ENCODE results near the gene LFNG.

LFNG gene

DNA sequence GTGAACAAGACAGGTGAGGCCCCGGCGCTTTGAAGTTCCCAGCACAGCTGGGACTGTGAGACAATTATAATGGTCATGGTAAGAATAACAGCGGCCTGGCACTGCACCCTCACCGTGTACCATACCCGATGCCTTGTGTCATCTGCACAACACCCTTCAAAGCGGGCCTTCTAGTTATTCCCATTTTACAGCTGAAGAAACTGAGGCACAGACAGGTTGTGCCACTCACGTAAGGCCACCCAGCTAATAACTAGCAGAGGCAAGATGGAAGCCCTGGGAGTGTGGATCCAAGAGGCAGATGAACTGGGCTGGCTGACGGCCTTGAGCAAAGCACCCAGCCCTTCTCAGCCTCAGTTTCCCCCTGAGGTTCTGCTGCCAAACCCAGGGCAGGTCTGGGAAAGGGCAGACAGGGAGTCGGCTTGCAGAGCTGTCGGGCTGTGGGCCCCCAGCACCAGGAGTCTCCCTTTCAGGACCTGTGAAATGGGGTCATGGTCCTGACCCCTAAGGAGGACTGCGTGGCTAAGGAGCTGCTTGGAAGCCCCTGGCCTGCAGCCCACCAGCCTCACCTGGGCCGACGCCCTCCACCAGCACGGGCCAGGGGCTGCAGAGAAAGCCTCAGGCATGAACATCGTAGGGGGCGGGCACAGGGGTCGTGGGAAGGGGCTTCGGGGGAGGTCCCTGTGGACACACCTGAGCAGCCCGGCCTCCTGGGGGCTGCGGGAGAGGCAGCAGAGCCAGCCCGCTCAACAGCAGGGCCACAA lies 15.3 kb upstream of the LFNG start:
- TF ChIP-seq NFRKB (IDR thresholded peaks at IDR 0.05) (no peak), SP1 (IDR thresholded peaks at IDR 0.05) (no peak), FOXA1 (IDR thresholded peaks at IDR 0.05) (no peak), SUZ12 (IDR thresholded peaks at IDR 0.05) (no peak), L3MBTL2 (conservative IDR thresholded peaks at IDR 0.05) (no peak), FOXK2 (IDR thresholded peaks at IDR 0.05) (no peak), ZNF384 (IDR thresholded peaks at IDR 0.05) (no peak), ELF4 (IDR thresholded peaks at IDR 0.05) (no peak), TARDBP (IDR thresholded peaks at IDR 0.05) (no peak)
- DNase-seq (ENCODE audit: extremely low spot score): no peak
- CTCF ChIA-PET: no interaction called here
- POLR2A ChIA-PET: no interaction called here

DNA sequence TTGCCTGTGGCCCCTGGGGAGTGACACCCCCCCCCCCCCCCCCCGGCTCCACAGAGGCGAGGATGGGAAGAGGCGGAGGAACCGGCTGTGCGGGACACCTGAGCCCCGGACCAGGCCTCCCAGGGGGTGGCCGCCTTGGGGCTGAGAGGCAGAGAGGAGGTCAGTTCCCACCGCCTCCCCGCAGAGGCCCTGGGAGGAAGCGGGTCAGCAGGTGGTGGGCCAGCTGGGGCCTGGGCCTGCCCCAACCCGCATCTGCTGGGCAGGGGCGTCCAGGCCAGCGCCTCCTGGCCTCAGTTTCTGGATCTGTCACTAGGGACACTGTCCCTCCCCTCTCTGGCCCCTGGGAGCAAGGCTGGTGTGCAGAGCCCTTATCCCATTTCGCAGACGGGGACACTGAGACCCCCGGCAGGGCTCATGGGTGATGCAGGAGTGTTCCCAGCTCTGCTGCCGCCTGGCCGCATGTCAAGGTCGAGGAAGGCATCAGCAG lies 14.6 kb upstream of the LFNG start:
- TF ChIP-seq HDGF (IDR thresholded peaks at IDR 0.05; ENCODE audit: borderline replicate concordance): no peak
- no peak for TF ChIP-seq FOXM1 (IDR thresholded peaks at IDR 0.05; ENCODE audit: borderline replicate concordance)
- TF ChIP-seq CTBP1 (IDR thresholded peaks at IDR 0.05; ENCODE audit: borderline replicate concordance): no peak
- TF ChIP-seq ELF4 (IDR thresholded peaks at IDR 0.05): no peak
- no peak for TF ChIP-seq FOXA1 (IDR thresholded peaks at IDR 0.05)
- TF ChIP-seq L3MBTL2 (conservative IDR thresholded peaks at IDR 0.05): no peak
- TF ChIP-seq SP1 (IDR thresholded peaks at IDR 0.05): no peak
- TF ChIP-seq FOXK2 (IDR thresholded peaks at IDR 0.05): no peak
- no peak for DNase-seq (ENCODE audit: extremely low spot score)
- ChIA-PET CTCF (no interaction called here), POLR2A (no interaction called here)

DNA sequence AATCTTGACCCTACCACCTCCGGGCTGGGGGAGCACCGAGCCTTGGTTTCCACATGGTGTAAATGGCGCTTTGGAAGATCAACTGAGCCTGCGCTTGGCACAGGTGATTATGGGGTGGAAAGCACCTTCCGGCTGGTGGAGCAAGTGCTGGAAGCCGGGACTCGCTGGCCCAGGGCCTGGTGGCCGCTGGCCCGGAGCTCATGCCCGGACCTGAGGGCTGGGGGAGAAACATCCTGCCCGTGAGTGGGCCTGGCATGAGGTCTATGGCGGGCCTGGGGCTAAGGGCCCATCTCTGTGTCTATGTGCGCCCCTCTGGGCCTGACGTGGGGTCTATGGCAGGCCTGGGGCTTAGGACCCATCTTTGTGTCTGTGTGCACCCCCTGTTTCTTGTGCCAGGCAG lies 14.2 kb upstream of the LFNG start:
- no peak for DNase-seq (ENCODE audit: extremely low spot score)

DNA sequence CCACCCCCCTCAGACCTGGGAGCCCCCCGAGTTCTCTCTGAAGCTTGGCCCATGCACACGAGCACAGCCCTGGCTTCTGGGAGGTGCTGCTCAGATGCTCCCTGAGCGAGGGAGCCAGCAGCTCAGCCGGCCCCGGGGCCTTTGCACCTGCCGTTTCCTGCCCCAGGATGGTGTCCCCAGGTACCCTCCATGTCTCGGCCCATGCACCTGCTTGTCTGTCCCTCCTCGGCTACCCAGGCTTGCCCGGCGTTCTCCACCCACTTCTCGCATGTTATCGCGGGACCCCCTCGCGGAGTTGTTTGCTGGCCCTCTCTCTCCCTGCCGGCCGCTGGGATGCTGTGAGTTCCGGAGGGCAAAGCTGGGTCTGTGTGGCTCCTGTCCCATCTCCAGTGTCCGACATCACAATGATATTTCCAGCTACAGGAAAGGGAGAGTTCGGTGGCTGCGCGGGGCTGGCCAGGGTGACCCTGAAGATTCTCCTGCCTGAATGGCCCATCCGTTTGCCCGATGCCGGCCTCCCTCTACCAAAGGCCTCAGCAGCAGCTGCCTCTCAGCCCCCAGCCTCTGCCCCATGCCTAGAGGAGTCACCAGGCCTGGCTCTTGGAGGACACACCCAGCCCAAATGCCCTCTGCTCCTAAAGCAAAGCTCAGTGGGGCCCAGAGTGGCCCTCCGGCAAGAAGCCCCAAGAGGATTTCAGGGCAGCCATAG lies 12.2 kb upstream of the LFNG start:
- no peak for DNase-seq (ENCODE audit: extremely low spot score)
- ChIA-PET POLR2A (no interaction called here), CTCF (no interaction called here)

More for the DNA sequence above, 14.2 kb upstream of the LFNG start:
- TF ChIP-seq FOXA1 (IDR thresholded peaks at IDR 0.05) (no peak), BHLHE40 (IDR thresholded peaks at IDR 0.05; ENCODE audit: borderline replicate concordance) (no peak), ELF4 (IDR thresholded peaks at IDR 0.05) (no peak), ZNF384 (IDR thresholded peaks at IDR 0.05) (no peak)
- TF ChIP-seq, protein P1, sequence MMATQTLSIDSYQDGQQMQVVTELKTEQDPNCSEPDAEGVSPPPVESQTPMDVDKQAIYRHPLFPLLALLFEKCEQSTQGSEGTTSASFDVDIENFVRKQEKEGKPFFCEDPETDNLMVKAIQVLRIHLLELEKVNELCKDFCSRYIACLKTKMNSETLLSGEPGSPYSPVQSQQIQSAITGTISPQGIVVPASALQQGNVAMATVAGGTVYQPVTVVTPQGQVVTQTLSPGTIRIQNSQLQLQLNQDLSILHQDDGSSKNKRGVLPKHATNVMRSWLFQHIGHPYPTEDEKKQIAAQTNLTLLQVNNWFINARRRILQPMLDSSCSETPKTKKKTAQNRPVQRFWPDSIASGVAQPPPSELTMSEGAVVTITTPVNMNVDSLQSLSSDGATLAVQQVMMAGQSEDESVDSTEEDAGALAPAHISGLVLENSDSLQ (IDR thresholded peaks at IDR 0.05): no peak
- ChIA-PET POLR2A (no interaction called here), CTCF (no interaction called here)

DNA sequence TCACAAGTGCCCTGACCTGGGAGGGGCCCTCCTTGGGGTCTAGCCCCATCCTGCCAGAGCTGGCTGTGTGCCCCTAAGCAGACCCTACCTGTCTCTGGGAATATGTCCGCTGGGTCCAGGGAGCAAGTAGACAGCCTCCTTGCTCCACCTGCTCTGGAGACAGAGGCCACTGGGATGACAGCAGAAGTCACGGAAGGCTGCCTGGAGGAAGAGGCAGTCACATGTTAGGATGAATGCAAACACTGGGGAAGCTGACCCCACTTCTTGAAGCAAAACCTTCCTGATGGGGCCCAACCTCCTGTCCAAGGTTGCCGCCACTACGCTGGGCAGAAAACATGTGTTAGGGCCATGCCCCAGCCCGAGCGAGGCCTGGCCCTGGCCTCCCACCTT lies 11.7 kb upstream of the LFNG start:
- CTCF ChIA-PET: no interaction called here

More for the DNA sequence above, 12.2 kb upstream of the LFNG start:
- TF ChIP-seq FOXM1 (IDR thresholded peaks at IDR 0.05; ENCODE audit: borderline replicate concordance) (no peak), FOXA1 (IDR thresholded peaks at IDR 0.05) (no peak), TARDBP (IDR thresholded peaks at IDR 0.05) (no peak), HDGF (IDR thresholded peaks at IDR 0.05; ENCODE audit: borderline replicate concordance) (no peak), SUZ12 (IDR thresholded peaks at IDR 0.05) (no peak), ELF4 (IDR thresholded peaks at IDR 0.05) (no peak), BHLHE40 (IDR thresholded peaks at IDR 0.05; ENCODE audit: borderline replicate concordance) (no peak)
- TF ChIP-seq, protein P1 (IDR thresholded peaks at IDR 0.05): no peak

DNA sequence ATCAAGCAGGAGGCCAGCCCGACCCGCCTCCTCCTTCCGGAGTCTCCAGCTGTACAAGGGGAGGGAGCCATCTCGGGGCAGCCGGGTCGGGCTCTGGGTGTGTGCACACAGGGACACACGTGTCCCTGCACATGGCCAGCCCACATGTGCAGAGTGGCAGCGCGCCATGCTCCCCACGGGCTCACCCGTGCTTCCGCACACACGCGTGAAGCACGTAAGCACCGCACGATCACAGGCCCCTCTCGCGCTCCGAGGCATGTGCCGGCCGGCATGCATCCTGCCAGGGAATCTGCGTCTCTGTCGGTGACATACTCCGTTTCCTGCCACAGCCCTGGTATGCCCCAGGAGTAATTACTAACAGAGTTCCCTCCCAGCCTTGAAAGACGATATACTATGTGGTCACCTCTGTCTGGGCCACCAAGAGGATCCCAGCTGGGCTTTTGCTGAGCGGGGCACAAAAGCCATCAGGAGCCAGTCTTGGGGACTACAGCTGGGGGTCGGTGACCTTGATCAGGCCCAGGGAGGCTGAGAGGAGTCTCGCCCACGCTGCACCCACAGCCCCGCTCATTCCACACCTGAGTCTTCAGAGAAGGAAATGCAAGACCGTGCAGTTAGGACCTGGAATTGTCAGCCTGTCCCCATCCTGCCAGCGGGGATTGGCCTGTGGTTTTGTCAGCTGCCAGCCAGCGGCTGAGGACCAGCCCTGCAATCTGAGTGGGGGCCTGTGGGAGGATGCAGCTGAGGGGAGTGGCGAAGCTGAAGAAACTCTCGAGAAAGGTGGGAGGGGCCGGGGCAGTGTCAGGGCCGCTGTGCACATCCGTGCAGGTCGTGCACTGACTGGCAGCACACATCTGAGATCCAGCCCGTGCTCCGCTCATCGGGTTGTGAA lies 11.0 kb upstream of the LFNG start:
- POLR2A ChIA-PET: no interaction called here
- TF ChIP-seq ELF4 (IDR thresholded peaks at IDR 0.05) (no peak), ZNF384 (IDR thresholded peaks at IDR 0.05) (no peak), HDGF (IDR thresholded peaks at IDR 0.05; ENCODE audit: borderline replicate concordance) (no peak), L3MBTL2 (conservative IDR thresholded peaks at IDR 0.05) (no peak), NFRKB (IDR thresholded peaks at IDR 0.05) (no peak), FOXK2 (IDR thresholded peaks at IDR 0.05) (no peak), ARNT (IDR thresholded peaks at IDR 0.05) (no peak)
- CTCF ChIA-PET: no interaction called here
- no peak for DNase-seq (ENCODE audit: extremely low spot score)

More for the DNA sequence above, 11.7 kb upstream of the LFNG start:
- no peak for DNase-seq (ENCODE audit: extremely low spot score)
- TF ChIP-seq NFRKB (IDR thresholded peaks at IDR 0.05) (no peak), CTBP1 (IDR thresholded peaks at IDR 0.05; ENCODE audit: borderline replicate concordance) (no peak), L3MBTL2 (conservative IDR thresholded peaks at IDR 0.05) (no peak), HDGF (IDR thresholded peaks at IDR 0.05; ENCODE audit: borderline replicate concordance) (no peak), SUZ12 (IDR thresholded peaks at IDR 0.05) (no peak), SP1 (IDR thresholded peaks at IDR 0.05) (no peak), FOXM1 (IDR thresholded peaks at IDR 0.05; ENCODE audit: borderline replicate concordance) (no peak)
- TF ChIP-seq, protein P1 (IDR thresholded peaks at IDR 0.05): no peak
- POLR2A ChIA-PET: no interaction called here

Data from HEK293T (cell line).